GM12891 (cell line): ENCODE results near the gene PISD.

Experiments used
- POLR2A ChIP-seq: IDR thresholded peaks from 2 replicates; pipeline ENCODE4 v1.6.1; 2011; ENCODE audit warnings: low read depth, low read length, control low read depth
- POLR2AphosphoS5 ChIP-seq: IDR thresholded peaks from 2 replicates; pipeline ENCODE4 v1.6.1; 2011; ENCODE audit warnings: low read depth, low read length, control low read depth
- POU2F2 ChIP-seq: IDR thresholded peaks from 2 replicates; pipeline ENCODE4 v1.6.1; 2011; ENCODE audit warnings: low read depth, mild to moderate bottlenecking, control low read depth, low read length, moderate library complexity
- TAF1 ChIP-seq: IDR thresholded peaks from 2 replicates; pipeline ENCODE4 v1.6.1; 2011; ENCODE audit warnings: low read depth, low read length, control low read depth

GRCh38 chr22:31637447-31637890, 24.5 kb downstream of the PISD start:
- TF ChIP-seq POLR2AphosphoS5 (peak; percentile 71), TAF1 (peak; percentile 76; the same call in 1 of the 2 replicates), POLR2A (peak; percentile 81), POU2F2 (no peak)
